Loucy (cell line): Measurements from ENCODE around the gene PHACTR3.

Experiments
- H2AFZ ChIP-seq: fragments of 200-600 bp; sonication (generic); 2 replicates; pipeline ENCODE4 v1.6.0; 2016; ENCODE audit warnings: antibody characterized with exemption, mild to moderate bottlenecking, low read length, moderate library complexity
- H3F3A ChIP-seq: fragments of 200-600 bp; 2 replicates; pipeline ENCODE4 v1.6.0; 2016; ENCODE audit warnings: antibody characterized with exemption, low read depth, mild to moderate bottlenecking
- H3K27me3 ChIP-seq: fragments of 200-600 bp; sonication (generic); 2 replicates; pipeline ENCODE4 v1.6.1; 2014; ENCODE audit warnings: low read length, mild to moderate bottlenecking; ENCODE audit not compliant: insufficient read depth, poor library complexity, severe bottlenecking
- H3K36me3 ChIP-seq: fragments of 200-600 bp; sonication (generic); 2 replicates; pipeline ENCODE4 v1.6.1; 2016; ENCODE audit warnings: low read length; ENCODE audit not compliant: insufficient read depth
- H3K4me1 ChIP-seq: fragments of 200-600 bp; sonication (generic); 2 replicates; pipeline ENCODE4 v1.5.1; 2014; ENCODE audit warnings: low read length, mild to moderate bottlenecking; ENCODE audit not compliant: insufficient read depth, poor library complexity, severe bottlenecking
- H3K4me2 ChIP-seq: fragments of 200-600 bp; sonication (generic); 2 replicates; pipeline ENCODE4 v1.6.0; 2014; ENCODE audit warnings: antibody characterized with exemption, low read length, low read depth, mild to moderate bottlenecking; ENCODE audit not compliant: poor library complexity, severe bottlenecking
- H3K4me3 ChIP-seq: fragments of 200-600 bp; sonication (generic); 2 replicates; pipeline ENCODE4 v1.5.1; 2014; ENCODE audit warnings: low read length, mild to moderate bottlenecking, mixed read lengths; ENCODE audit not compliant: poor library complexity, severe bottlenecking
- H3K79me2 ChIP-seq: fragments of 200-600 bp; sonication (generic); 2 replicates; pipeline ENCODE4 v1.6.1; 2014; ENCODE audit warnings: low read length; ENCODE audit not compliant: insufficient read depth
- H3K9ac ChIP-seq: fragments of 200-600 bp; sonication (generic); 2 replicates; pipeline ENCODE4 v1.6.0; 2014; ENCODE audit warnings: mild to moderate bottlenecking, low read depth, low read length, moderate library complexity; ENCODE audit not compliant: poor library complexity, severe bottlenecking
- H3K9me2 ChIP-seq: fragments of 200-600 bp; sonication (generic); replicated peaks from 2 replicates; pipeline ENCODE4 v1.6.1; 2016; ENCODE audit warnings: low read depth, low read length, mixed read lengths
- H3K9me3 ChIP-seq: fragments of 200-600 bp; sonication (generic); 2 replicates; pipeline ENCODE4 v1.6.1; 2014; ENCODE audit warnings: mild to moderate bottlenecking, antibody characterized with exemption, low read length, low read depth; ENCODE audit not compliant: insufficient read depth
- H4K20me1 ChIP-seq: fragments of 200-600 bp; sonication (generic); 2 replicates; pipeline ENCODE4 v1.6.0; 2014; ENCODE audit warnings: antibody characterized with exemption, low read length, mild to moderate bottlenecking; ENCODE audit not compliant: insufficient read depth, poor library complexity, severe bottlenecking
- EZH2phosphoT487 ChIP-seq: fragments of 200-600 bp; IDR thresholded peaks from 2 replicates; pipeline ENCODE4 v1.6.1; 2018; ENCODE audit warnings: antibody characterized with exemption, mild to moderate bottlenecking, moderate library complexity, borderline replicate concordance
- TF ChIP-seq, protein P1 (sequence below): fragments of 200-600 bp; sonication (generic); conservative IDR thresholded peaks from 2 replicates; pipeline ENCODE4 v1.5.1; 2014; ENCODE audit warnings: mild to moderate bottlenecking, antibody characterized with exemption, low read length

The PHACTR3 gene

DNA sequence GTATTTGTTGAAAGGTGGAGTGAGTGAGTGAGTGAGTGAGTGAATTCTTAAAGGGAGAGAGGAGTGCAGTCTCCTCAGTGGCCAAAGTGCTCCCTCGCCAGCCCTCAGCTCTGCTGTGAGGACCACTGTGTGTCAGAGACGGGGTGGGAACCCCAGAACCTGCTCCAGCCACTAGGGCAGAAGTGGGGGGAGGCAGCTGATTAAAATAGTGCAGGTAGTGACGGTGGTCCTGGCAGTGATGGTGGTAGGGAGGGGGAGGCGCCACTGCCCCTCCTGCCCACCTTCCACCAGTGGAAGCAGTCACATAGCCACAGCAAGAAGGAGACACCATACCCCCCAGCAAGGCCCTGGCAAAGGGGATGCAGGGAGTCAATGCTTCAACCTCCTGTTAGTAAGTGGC lies 133.5 kb downstream of the PHACTR3 start:
- Histone ChIP-seq H3K4me3 (no peak overlapping the region), H3K36me3 (peaks cover 8% of the 10 kb centered on the region; the same call in 1 of the 2 replicates), H3F3A (no peaks in the 10 kb centered on the region), H2AFZ (no peak overlapping the region), H3K9me3 (no peaks in the 10 kb centered on the region), H3K4me1 (no peaks in the 10 kb centered on the region), H4K20me1 (peaks cover 6% of the 10 kb centered on the region), H3K9me2 (no peaks in the 10 kb centered on the region), H3K4me2 (no peak overlapping the region), H3K79me2 (peaks cover 35% of the 10 kb centered on the region; the same call in 1 of the 2 replicates), H3K27me3 (no peaks in the 10 kb centered on the region), H3K9ac (no peak overlapping the region)
- TF ChIP-seq EZH2phosphoT487, result no peak
- TF ChIP-seq, protein P1, sequence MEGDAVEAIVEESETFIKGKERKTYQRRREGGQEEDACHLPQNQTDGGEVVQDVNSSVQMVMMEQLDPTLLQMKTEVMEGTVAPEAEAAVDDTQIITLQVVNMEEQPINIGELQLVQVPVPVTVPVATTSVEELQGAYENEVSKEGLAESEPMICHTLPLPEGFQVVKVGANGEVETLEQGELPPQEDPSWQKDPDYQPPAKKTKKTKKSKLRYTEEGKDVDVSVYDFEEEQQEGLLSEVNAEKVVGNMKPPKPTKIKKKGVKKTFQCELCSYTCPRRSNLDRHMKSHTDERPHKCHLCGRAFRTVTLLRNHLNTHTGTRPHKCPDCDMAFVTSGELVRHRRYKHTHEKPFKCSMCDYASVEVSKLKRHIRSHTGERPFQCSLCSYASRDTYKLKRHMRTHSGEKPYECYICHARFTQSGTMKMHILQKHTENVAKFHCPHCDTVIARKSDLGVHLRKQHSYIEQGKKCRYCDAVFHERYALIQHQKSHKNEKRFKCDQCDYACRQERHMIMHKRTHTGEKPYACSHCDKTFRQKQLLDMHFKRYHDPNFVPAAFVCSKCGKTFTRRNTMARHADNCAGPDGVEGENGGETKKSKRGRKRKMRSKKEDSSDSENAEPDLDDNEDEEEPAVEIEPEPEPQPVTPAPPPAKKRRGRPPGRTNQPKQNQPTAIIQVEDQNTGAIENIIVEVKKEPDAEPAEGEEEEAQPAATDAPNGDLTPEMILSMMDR, result no peak

DNA sequence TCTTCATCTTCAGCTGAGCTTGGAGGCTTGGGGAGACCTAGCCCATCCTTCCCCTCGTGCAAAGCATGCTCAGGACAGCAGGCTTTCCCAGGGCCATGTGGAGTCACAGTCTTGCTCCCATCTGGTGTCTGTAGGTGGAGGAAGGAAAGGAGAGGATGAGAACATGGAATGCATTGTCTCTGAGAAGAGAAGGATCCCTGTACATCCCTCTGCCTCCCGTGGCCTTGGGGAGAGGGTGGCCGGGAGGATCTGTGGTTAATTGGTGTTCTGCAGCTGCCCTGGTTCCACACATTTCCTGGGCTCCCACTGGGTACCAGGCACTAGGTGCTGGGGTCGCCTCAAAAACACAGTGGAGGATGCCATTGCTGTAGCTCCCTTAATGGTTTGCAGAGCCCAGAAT lies 134.5 kb downstream of the PHACTR3 start:
- Histone ChIP-seq H3K9ac (no peak overlapping the region), H3K36me3 (peaks cover 10% of the 10 kb centered on the region; the same call in 1 of the 2 replicates), H3K27me3 (no peaks in the 10 kb centered on the region), H3K9me2 (no peaks in the 10 kb centered on the region), H3K4me1 (no peaks in the 10 kb centered on the region), H3F3A (no peaks in the 10 kb centered on the region), H3K79me2 (peaks cover 28% of the 10 kb centered on the region; the same call in 1 of the 2 replicates), H2AFZ (no peak overlapping the region), H3K4me3 (no peak overlapping the region), H3K9me3 (no peaks in the 10 kb centered on the region), H3K4me2 (no peak overlapping the region), H4K20me1 (peaks cover 6% of the 10 kb centered on the region)
- TF ChIP-seq, protein P1, result no peak
- no peak for TF ChIP-seq EZH2phosphoT487

DNA sequence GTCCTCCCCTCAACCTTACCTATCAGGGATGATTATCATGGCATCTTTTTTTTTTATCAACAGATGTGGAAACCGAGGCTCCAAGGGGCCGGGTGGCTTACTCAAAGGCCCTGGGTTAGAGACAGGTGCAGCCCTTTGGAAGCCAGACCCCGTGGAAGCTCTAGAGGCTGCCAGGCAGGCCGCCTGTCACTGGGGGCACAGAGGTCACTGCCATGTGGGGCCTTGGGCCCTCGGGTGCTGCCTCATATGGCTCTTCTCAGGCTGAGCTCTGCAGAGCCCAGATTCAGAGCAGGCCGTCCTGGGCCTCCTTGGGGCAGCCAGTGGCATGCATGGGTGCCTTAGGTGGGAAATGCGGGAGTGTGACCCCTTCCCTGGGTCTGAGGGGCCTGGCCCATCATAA lies 136.3 kb downstream of the PHACTR3 start:
- Histone ChIP-seq H3K79me2 (peaks cover 10% of the 10 kb centered on the region; the same call in 1 of the 2 replicates), H3K9me2 (no peaks in the 10 kb centered on the region), H3K9ac (no peak overlapping the region), H3F3A (no peaks in the 10 kb centered on the region), H3K36me3 (peaks cover 11% of the 10 kb centered on the region; the same call in 1 of the 2 replicates), H3K9me3 (no peaks in the 10 kb centered on the region), H2AFZ (no peak overlapping the region), H3K27me3 (no peaks in the 10 kb centered on the region), H3K4me1 (no peaks in the 10 kb centered on the region), H4K20me1 (no peaks in the 10 kb centered on the region), H3K4me3 (no peak overlapping the region), H3K4me2 (no peak overlapping the region)
- TF ChIP-seq, protein P1, result no peak
- TF ChIP-seq EZH2phosphoT487, result no peak
